VCaP (cell line): ENCODE measurements around the gene MYO1D.
"Not testable (repeated sequence)": the region's sequence is repeated elsewhere in the genome, so short reads cannot be mapped to it uniquely, and the experiment has no call there.

Experiments
- H3K27ac ChIP-seq: fragments of 450-650 bp; 2 replicates; pipeline ENCODE4 v1.5.1; 2017
- CTCF ChIP-seq: fragments of 450-650 bp; conservative IDR thresholded peaks from 2 replicates; pipeline ENCODE4 v1.5.1; 2017; ENCODE audit warnings: mild to moderate bottlenecking, moderate library complexity

The MYO1D gene

GRCh38 chr17:32541640-32542039, 335.3 kb downstream of the MYO1D start:
- H3K27ac ChIP-seq: no peak overlapping the region
- no peak for TF ChIP-seq CTCF

GRCh38 chr17:32536736-32537643, 339.9 kb downstream of the MYO1D start:
- H3K27ac ChIP-seq: no peak overlapping the region
- no peak for TF ChIP-seq CTCF

- no peak for TF ChIP-seq CTCF
- H3K27ac ChIP-seq: no peak overlapping the region
Measured at GRCh38 chr17:32533296-32533695, 343.6 kb downstream of the MYO1D start.

- no peak overlapping the region for H3K27ac ChIP-seq
- TF ChIP-seq CTCF: no peak
Measured at GRCh38 chr17:32529604-32530003, 347.3 kb downstream of the MYO1D start.

GRCh38 chr17:32528825-32529224, 348.1 kb downstream of the MYO1D start:
- no peak overlapping the region for H3K27ac ChIP-seq
- no peak for TF ChIP-seq CTCF

- H3K27ac ChIP-seq: no peak overlapping the region
- no peak for TF ChIP-seq CTCF
Measured at GRCh38 chr17:32527146-32527545, 349.8 kb downstream of the MYO1D start.

GRCh38 chr17:32525122-32525521, 351.8 kb downstream of the MYO1D start:
- no peak for TF ChIP-seq CTCF
- H3K27ac ChIP-seq: no peak overlapping the region

GRCh38 chr17:32524553-32524880, 352.4 kb downstream of the MYO1D start:
- not testable (repeated sequence) for H3K27ac ChIP-seq
